Mesenchymal stem cell (in vitro differentiated cells and primary cell): ENCODE measurements around the gene C10orf143.

Source experiments
- DNase-seq: peaks from one replicate; pipeline ENCODE4 v3.0.0-alpha.2; 2013
- H2AFZ ChIP-seq: one replicate; pipeline ENCODE4 v1.6.1; 2013; ENCODE audit warnings: low read depth, mild to moderate bottlenecking, control low read depth, inconsistent platforms, low read length, moderate library complexity
- H2AK5ac ChIP-seq: 2 replicates; pipeline ENCODE4 v1.6.1; 2013; ENCODE audit warnings: low read length, moderate library complexity, mild to moderate bottlenecking, inconsistent platforms; ENCODE audit not compliant: severe bottlenecking
- H2BK120ac ChIP-seq: one replicate; pipeline ENCODE4 v1.6.1; 2013; ENCODE audit warnings: low read depth, mild to moderate bottlenecking, inconsistent platforms, low read length, moderate library complexity
- H2BK12ac ChIP-seq, 2 experiments: one replicate each; pipeline ENCODE4 v1.6.1; 2013; ENCODE audit warnings: inconsistent platforms in 2 of 2, low read length in 2 of 2, mild to moderate bottlenecking in 2 of 2, moderate library complexity in 2 of 2, control low read depth in 1 of 2
- H2BK15ac ChIP-seq: one replicate; pipeline ENCODE4 v1.6.1; 2013; ENCODE audit warnings: mild to moderate bottlenecking, low read depth, inconsistent platforms; ENCODE audit not compliant: poor library complexity, severe bottlenecking
- H2BK5ac ChIP-seq: 2 replicates; pipeline ENCODE4 v1.6.1; 2013; ENCODE audit warnings: low read depth, mild to moderate bottlenecking, low read length, control low read depth, inconsistent platforms; ENCODE audit not compliant: poor library complexity, severe bottlenecking
- H3K14ac ChIP-seq, 2 experiments: one replicate each; pipeline ENCODE4 v1.6.1; 2013; ENCODE audit warnings: inconsistent platforms in 2 of 2, low read length in 2 of 2, control low read depth in 1 of 2, mild to moderate bottlenecking in 1 of 2, moderate library complexity in 1 of 2
- H3K18ac ChIP-seq, 2 experiments: one replicate each; pipeline ENCODE4 v1.6.1; 2013; ENCODE audit warnings: inconsistent platforms in 2 of 2, low read length in 2 of 2, control low read depth in 1 of 2, low read depth in 1 of 2, mild to moderate bottlenecking in 1 of 2
- H3K23ac ChIP-seq, 2 experiments: one replicate each; pipeline ENCODE4 v1.6.1; 2013; ENCODE audit warnings: inconsistent platforms in 2 of 2, low read length in 2 of 2, mild to moderate bottlenecking in 2 of 2, moderate library complexity in 2 of 2, control low read depth in 1 of 2
- H3K27ac ChIP-seq: 2 replicates; pipeline ENCODE4 v1.5.1; 2013; ENCODE audit warnings: mild to moderate bottlenecking, moderate library complexity, low read length, control low read depth, inconsistent platforms; ENCODE audit not compliant: poor library complexity, severe bottlenecking
- H3K27me3 ChIP-seq, 2 experiments: 2 replicates each; pipeline versions ENCODE4 v1.6.1 to v1.7.0; 2013; ENCODE audit warnings: low read length in 2 of 2, mild to moderate bottlenecking in 2 of 2, moderate library complexity in 2 of 2, control low read depth in 1 of 2, inconsistent platforms in 1 of 2; ENCODE audit not compliant: control insufficient read depth in 1 of 2, insufficient read depth in 1 of 2
- H3K36me3 ChIP-seq, 2 experiments: 2 replicates each; pipeline versions ENCODE4 v1.6.1 to v1.7.0; 2013; ENCODE audit warnings: low read length in 2 of 2, control low read depth in 1 of 2, inconsistent platforms in 1 of 2, low read depth in 1 of 2, mild to moderate bottlenecking in 1 of 2; ENCODE audit not compliant: insufficient read depth in 2 of 2, control insufficient read depth in 1 of 2
- H3K4ac ChIP-seq, 2 experiments: one replicate each; pipeline ENCODE4 v1.6.1; 2013; ENCODE audit warnings: inconsistent platforms in 2 of 2, low read length in 2 of 2, mild to moderate bottlenecking in 2 of 2, moderate library complexity in 2 of 2, control low read depth in 1 of 2, low read depth in 1 of 2
- H3K4me1 ChIP-seq: 2 replicates; pipeline ENCODE4 v1.6.1; 2013; ENCODE audit warnings: low read depth, low read length, control low read depth; ENCODE audit not compliant: control insufficient read depth, insufficient read depth
- H3K4me2 ChIP-seq: 2 replicates; pipeline ENCODE4 v1.6.1; 2013; ENCODE audit warnings: low read length, mild to moderate bottlenecking, inconsistent platforms; ENCODE audit not compliant: poor library complexity, severe bottlenecking
- H3K4me3 ChIP-seq, 2 experiments: 2 replicates each; pipeline versions ENCODE4 v1.5.1 to v1.7.0; 2013; ENCODE audit warnings: low read length in 2 of 2, mild to moderate bottlenecking in 2 of 2, control low read depth in 1 of 2, low read depth in 1 of 2; ENCODE audit not compliant: insufficient read depth in 1 of 2
- H3K79me1 ChIP-seq: replicated peaks from 2 replicates; pipeline ENCODE4 v1.6.1; 2013; ENCODE audit warnings: mild to moderate bottlenecking, control low read depth, low read length, inconsistent platforms; ENCODE audit not compliant: poor library complexity, severe bottlenecking
- H3K9ac ChIP-seq: 2 replicates; pipeline ENCODE4 v1.7.0; 2013; ENCODE audit warnings: mild to moderate bottlenecking, low read length, moderate library complexity
- H3K9me3 ChIP-seq: 2 replicates; pipeline ENCODE4 v1.7.0; 2013; ENCODE audit warnings: mild to moderate bottlenecking, low read length; ENCODE audit not compliant: control insufficient read depth
- H4K8ac ChIP-seq: one replicate; pipeline ENCODE4 v1.6.1; 2013; ENCODE audit warnings: inconsistent platforms, mild to moderate bottlenecking, low read length, moderate library complexity
- H4K91ac ChIP-seq: one replicate; pipeline ENCODE4 v1.6.1; 2013; ENCODE audit warnings: mild to moderate bottlenecking, low read length, inconsistent platforms
- whole genome bisulfite sequencing: methylation state at CpG from one replicate; pipeline ENCODE4 v1.1.7; 2013; ENCODE audit warnings: mixed read lengths; 5-methylcytosine and 5-hydroxymethylcytosine counted together

Gene C10orf143

DNA sequence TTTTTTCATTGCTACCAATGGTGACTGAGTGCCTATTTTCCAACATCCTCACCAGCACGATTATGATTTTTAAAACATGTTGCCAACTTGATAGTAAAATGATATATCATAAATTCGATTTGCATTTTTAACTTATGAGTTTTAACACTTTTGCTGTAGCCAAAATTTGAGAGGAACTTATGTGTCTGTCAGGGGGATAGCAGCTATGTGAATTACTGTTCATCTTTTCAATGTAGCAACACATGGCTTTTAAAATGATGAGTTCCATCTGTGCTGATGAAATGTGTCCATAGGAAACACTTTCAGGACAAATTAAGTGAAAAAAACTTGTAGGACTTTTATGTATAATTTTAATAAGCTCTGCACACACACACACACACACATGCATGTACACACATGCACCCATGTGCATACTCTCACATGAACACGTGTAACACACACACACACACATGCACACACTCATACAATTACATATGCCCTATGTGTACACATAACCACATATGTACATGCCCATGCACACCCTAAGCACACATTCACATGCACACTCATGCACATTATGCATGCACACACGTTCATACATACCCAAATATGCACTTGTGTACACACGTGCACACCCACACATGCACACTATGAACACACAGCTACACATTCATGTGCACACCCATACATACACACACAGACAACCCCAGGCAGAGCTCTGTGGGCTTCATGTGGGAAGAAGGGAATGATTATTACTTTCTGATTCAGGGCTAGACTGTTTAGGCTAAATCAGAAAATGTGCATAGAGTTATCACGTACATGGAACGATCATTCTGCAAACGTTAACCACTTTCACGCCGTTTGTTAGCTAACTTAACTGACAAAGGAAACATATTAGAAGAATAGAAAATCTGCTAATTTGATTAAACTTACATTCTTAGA is 68.9 kb downstream of the C10orf143 start:
- DNase-seq = no peak
- peak overlapping the region in 1 of 2 experiments; percentile 2 for H3K14ac ChIP-seq
- H3K23ac ChIP-seq = no peak overlapping the region
- no peak overlapping the region for H2BK12ac ChIP-seq
- 73% methylated on average over 8 of the region's 10 CpGs for WGBS
- no peak overlapping the region for H4K8ac ChIP-seq
- H3K9me3 ChIP-seq = no peaks in the 10 kb centered on the region
- no peak overlapping the region for H2BK120ac ChIP-seq
- H2AK5ac ChIP-seq = no peak overlapping the region
- H3K4me3 ChIP-seq = peak overlapping the region in 1 of 2 experiments; percentile 42
- no peak overlapping the region for H2AFZ ChIP-seq
- peak overlapping the region; percentile 58 for H3K9ac ChIP-seq
- H2BK15ac ChIP-seq = no peak overlapping the region
- no peaks in the 10 kb centered on the region for H3K27me3 ChIP-seq
- H3K4me1 ChIP-seq = no peaks in the 10 kb centered on the region
- no peaks in the 10 kb centered on the region for H3K79me1 ChIP-seq
- no peak overlapping the region for H3K27ac ChIP-seq
- H3K4ac ChIP-seq = no peak overlapping the region
- H3K4me2 ChIP-seq = no peak overlapping the region
- no peak overlapping the region for H3K18ac ChIP-seq
- no peaks in the 10 kb centered on the region for H3K36me3 ChIP-seq
- H4K91ac ChIP-seq = peak overlapping the region; percentile 6
- no peak overlapping the region for H2BK5ac ChIP-seq

DNA sequence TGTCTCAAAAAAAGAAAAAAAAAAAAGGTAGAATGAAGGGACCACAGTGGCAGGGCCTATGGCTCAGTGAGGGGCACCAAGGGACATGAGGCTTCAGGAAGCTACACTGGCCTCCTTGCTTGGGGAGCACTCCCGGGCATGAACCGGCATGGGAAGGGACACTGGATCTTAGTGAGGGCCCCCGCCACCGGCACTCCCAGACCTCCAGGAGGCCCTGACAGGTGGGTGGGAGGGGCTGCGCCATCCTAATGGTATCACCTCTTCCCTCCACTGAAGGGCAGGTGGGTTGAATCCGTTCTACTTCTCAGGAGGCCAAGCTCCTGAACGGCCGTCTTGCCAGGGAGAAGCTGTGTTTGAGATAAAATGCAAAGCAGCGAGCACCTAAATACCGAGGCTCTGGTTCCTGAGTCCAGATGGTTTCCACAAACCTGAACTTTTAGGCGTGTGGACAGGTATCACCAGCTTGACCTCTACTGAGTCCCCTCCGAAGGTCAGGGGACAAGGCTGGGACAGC is 69.8 kb downstream of the C10orf143 start:
- H3K9me3 ChIP-seq = no peaks in the 10 kb centered on the region

DNA sequence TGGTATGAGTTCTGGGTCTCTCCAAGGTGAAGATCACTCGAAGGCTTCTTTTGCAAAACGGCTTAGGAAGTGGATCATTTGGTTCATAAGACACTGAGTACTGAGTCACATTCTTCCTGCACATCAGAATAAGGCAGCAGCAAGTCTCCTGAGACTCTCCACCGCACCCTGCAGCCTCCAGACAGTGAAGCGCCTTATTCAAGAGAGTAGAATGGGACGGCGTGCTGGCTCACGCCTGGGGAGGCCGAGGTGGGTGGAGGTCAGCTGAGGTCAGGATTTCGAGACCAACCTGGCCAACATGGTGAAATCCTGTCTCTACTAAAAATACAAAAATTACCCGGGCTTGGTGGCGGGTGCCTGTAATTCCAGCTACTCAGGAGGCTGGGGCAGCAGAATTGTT is 70.3 kb downstream of the C10orf143 start:
- Histone ChIP-seq H2BK15ac (no peak overlapping the region), H3K9ac (no peak overlapping the region), H3K4ac (no peak overlapping the region), H3K14ac (no peak overlapping the region), H4K8ac (no peak overlapping the region), H2BK12ac (no peak overlapping the region), H2BK120ac (no peak overlapping the region), H2AFZ (no peak overlapping the region), H3K9me3 (no peaks in the 10 kb centered on the region), H3K18ac (no peak overlapping the region), H4K91ac (no peak overlapping the region), H2AK5ac (no peak overlapping the region), H3K4me1 (no peaks in the 10 kb centered on the region), H3K27me3 (no peaks in the 10 kb centered on the region), H3K36me3 (no peaks in the 10 kb centered on the region), H3K4me3 (no peak overlapping the region), H2BK5ac (no peak overlapping the region), H3K23ac (no peak overlapping the region), H3K79me1 (no peaks in the 10 kb centered on the region), H3K4me2 (no peak overlapping the region), H3K27ac (no peak overlapping the region)
- DNase-seq = no peak
- WGBS = 84% methylated on average over 10 of the region's 11 CpGs

More for the DNA sequence above, 69.8 kb downstream of the C10orf143 start:
- H3K27me3 ChIP-seq = no peaks in the 10 kb centered on the region
- no peak overlapping the region for H3K27ac ChIP-seq
- no peak overlapping the region for H2BK120ac ChIP-seq
- no peak overlapping the region for H3K4me2 ChIP-seq
- no peak overlapping the region for H3K18ac ChIP-seq
- no peak overlapping the region for H3K9ac ChIP-seq
- H2BK12ac ChIP-seq = no peak overlapping the region
- no peak overlapping the region for H2BK5ac ChIP-seq
- H2AFZ ChIP-seq = no peak overlapping the region
- no peak overlapping the region for H2BK15ac ChIP-seq
- H3K14ac ChIP-seq = no peak overlapping the region
- no peak overlapping the region for H3K4ac ChIP-seq
- H3K79me1 ChIP-seq = no peaks in the 10 kb centered on the region
- no peak overlapping the region for H4K91ac ChIP-seq
- 83% methylated on average over 12 of the region's 12 CpGs for WGBS
- H3K23ac ChIP-seq = no peak overlapping the region
- no peak overlapping the region for H2AK5ac ChIP-seq
- no peak overlapping the region for H4K8ac ChIP-seq
- no peaks in the 10 kb centered on the region for H3K4me1 ChIP-seq
- no peaks in the 10 kb centered on the region for H3K36me3 ChIP-seq
- no peak overlapping the region for H3K4me3 ChIP-seq
- no peak for DNase-seq

DNA sequence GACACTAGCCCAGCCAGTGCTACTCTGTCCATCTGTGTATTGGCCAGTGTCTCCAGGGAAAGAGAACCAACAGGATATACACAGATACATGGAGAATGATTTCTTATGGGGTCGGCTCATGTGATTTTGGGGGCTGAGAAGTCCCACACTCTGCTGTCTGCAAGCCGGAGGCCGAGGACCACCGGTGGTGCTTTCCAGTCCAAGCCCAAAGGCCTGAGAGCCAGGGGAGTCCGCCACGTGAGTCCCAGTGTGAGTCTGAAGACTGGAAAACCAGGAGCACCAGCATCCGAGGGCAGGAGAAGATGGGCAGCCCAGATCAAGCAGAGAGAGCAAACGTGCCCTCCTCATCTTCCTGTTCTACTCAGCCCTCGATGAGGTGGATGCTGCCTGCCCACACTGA is 71.5 kb downstream of the C10orf143 start:
- H2AK5ac ChIP-seq = no peak overlapping the region
- H3K14ac ChIP-seq = no peak overlapping the region
- no peak overlapping the region for H3K23ac ChIP-seq
- no peak overlapping the region for H3K4me3 ChIP-seq
- no peak overlapping the region for H3K18ac ChIP-seq
- H3K4me1 ChIP-seq = no peaks in the 10 kb centered on the region
- H3K9me3 ChIP-seq = no peaks in the 10 kb centered on the region
- no peaks in the 10 kb centered on the region for H3K27me3 ChIP-seq
- H3K4ac ChIP-seq = no peak overlapping the region
- no peak overlapping the region for H2BK120ac ChIP-seq
- H3K4me2 ChIP-seq = no peak overlapping the region
- no peaks in the 10 kb centered on the region for H3K36me3 ChIP-seq
- no peak overlapping the region for H4K91ac ChIP-seq
- WGBS = 67% methylated on average over 9 of the region's 9 CpGs
- no peak overlapping the region for H4K8ac ChIP-seq
- DNase-seq = no peak
- H2BK5ac ChIP-seq = no peak overlapping the region
- no peak overlapping the region for H3K27ac ChIP-seq
- H3K79me1 ChIP-seq = no peaks in the 10 kb centered on the region
- H2AFZ ChIP-seq = no peak overlapping the region
- no peak overlapping the region for H2BK12ac ChIP-seq
- H2BK15ac ChIP-seq = no peak overlapping the region
- H3K9ac ChIP-seq = no peak overlapping the region
